Inflammatory macrophage (primary cell): Measurements from ENCODE around the gene ARIH2.

Experiments used
- DNase-seq, 2 donors: peaks; one replicate each; pipeline ENCODE4 v3.0.0-alpha.2; 2020 to 2022

The ARIH2 gene

GRCh38 chr3:48929358-48930035, 10.9 kb downstream of the ARIH2 start:
- no peak for DNase-seq

GRCh38 chr3:48930590-48930989, 11.9 kb downstream of the ARIH2 start:
- DNase-seq = no peak

- no peak for DNase-seq
Observed at GRCh38 chr3:48931944-48932580, 13.4 kb downstream of the ARIH2 start.

- DNase-seq = no peak
Observed at GRCh38 chr3:48934333-48934991, 15.8 kb downstream of the ARIH2 start.

- peak; percentile 68 to 77 for DNase-seq
Observed at GRCh38 chr3:48935530-48935929, 16.9 kb downstream of the ARIH2 start.

- no peak for DNase-seq
Observed at GRCh38 chr3:48938156-48938555, 19.5 kb downstream of the ARIH2 start.

- DNase-seq = no peak
Observed at GRCh38 chr3:48938689-48939088, 20.0 kb downstream of the ARIH2 start.

GRCh38 chr3:48945432-48945831, 26.8 kb downstream of the ARIH2 start:
- no peak for DNase-seq

GRCh38 chr3:48945891-48946549, 27.4 kb downstream of the ARIH2 start:
- DNase-seq = no peak

- no peak for DNase-seq
Observed at GRCh38 chr3:48949376-48949717, 30.7 kb downstream of the ARIH2 start.

- no peak for DNase-seq
Observed at GRCh38 chr3:48950051-48950450, 31.4 kb downstream of the ARIH2 start.

GRCh38 chr3:48951764-48952163, 33.1 kb downstream of the ARIH2 start:
- DNase-seq = no peak

GRCh38 chr3:48952510-48953118, 34.0 kb downstream of the ARIH2 start:
- DNase-seq = peak in 1 of 2 donors; percentile 20

- no peak for DNase-seq
Observed at GRCh38 chr3:48957006-48957705, 38.5 kb downstream of the ARIH2 start.

- DNase-seq = no peak
Observed at GRCh38 chr3:48960841-48961413, 42.3 kb downstream of the ARIH2 start.

- DNase-seq = no peak
Observed at GRCh38 chr3:48962340-48962739, 43.7 kb downstream of the ARIH2 start.

GRCh38 chr3:48962939-48963338, 44.3 kb downstream of the ARIH2 start:
- DNase-seq = no peak

GRCh38 chr3:48963591-48963990, 44.9 kb downstream of the ARIH2 start:
- DNase-seq = no peak

GRCh38 chr3:48966367-48966766, 47.7 kb downstream of the ARIH2 start:
- DNase-seq = no peak

GRCh38 chr3:48966876-48967361, 48.3 kb downstream of the ARIH2 start:
- no peak for DNase-seq

GRCh38 chr3:48970586-48970985, 51.9 kb downstream of the ARIH2 start:
- DNase-seq = no peak
